ENCODE data around the gene WDR17. TPM values are rescaled to one million over a fixed set of nuclear protein-coding genes. Genes with fewer than 3 reads are reported as not detected.

The WDR17 gene
- total and polyA plus RNA-seq, 2 donors (not counting 1 experiment from before 2014, with no cell fraction given): 1.7 to 4.5 TPM

GRCh38 chr4:176139518-176139917, 73.9 kb downstream of the WDR17 start:
- Histone ChIP-seq H3K4me2 (ENCODE audit: extremely low read depth, insufficient read depth, low read length) (no peak overlapping the region), H4K20me1 (ENCODE audit: control insufficient read depth, extremely low read depth, insufficient read depth, low read length) (no peaks in the 10 kb centered on the region), H3K4me3 (replicated peaks in 1 of 4; ENCODE audit: control extremely low read depth in 1 of 4, insufficient read depth in 1 of 4, low read depth in 3 of 4, low read length in 4 of 4) (no peak overlapping the region), H2AFZ (ENCODE audit: low read length) (no peak overlapping the region), H3K79me2 (ENCODE audit: control insufficient read depth, insufficient read depth, low read length) (no peaks in the 10 kb centered on the region), H3K9me3 (ENCODE audit: control insufficient read depth, insufficient read depth, low read depth, low read length) (no peaks in the 10 kb centered on the region), H3K9ac (ENCODE audit: insufficient read depth, low read length) (no peak overlapping the region), H3K36me3 (ENCODE audit: control insufficient read depth, insufficient read depth, low read length) (no peaks in the 10 kb centered on the region), H3K27ac (ENCODE audit: insufficient read depth, low read length) (no peak overlapping the region), H3K4me1 (ENCODE audit: control insufficient read depth, extremely low read depth, insufficient read depth, low read length) (no peaks in the 10 kb centered on the region), H3K27me3 (ENCODE audit: control insufficient read depth, insufficient read depth, low read length) (no peaks in the 10 kb centered on the region)
- no peak for DNase-seq (ENCODE audit: low read depth in 2 of 2)
- TF ChIP-seq CTCF (conservative IDR thresholded peaks at IDR 0.05 in 1 of 2, IDR thresholded peaks at IDR 0.05 in 1 of 2; ENCODE audit: low read depth in 1 of 2, low read length in 2 of 2) (no peak), EZH2 (IDR thresholded peaks at IDR 0.05; ENCODE audit: low read length, missing control alignments) (no peak)

- Histone ChIP-seq H3K9me3 (ENCODE audit: control insufficient read depth, insufficient read depth, low read depth, low read length) (no peaks in the 10 kb centered on the region), H3K9ac (ENCODE audit: insufficient read depth, low read length) (no peak overlapping the region), H3K36me3 (ENCODE audit: control insufficient read depth, insufficient read depth, low read length) (no peaks in the 10 kb centered on the region), H3K79me2 (ENCODE audit: control insufficient read depth, insufficient read depth, low read length) (no peaks in the 10 kb centered on the region), H4K20me1 (ENCODE audit: control insufficient read depth, extremely low read depth, insufficient read depth, low read length) (no peaks in the 10 kb centered on the region), H3K4me1 (ENCODE audit: control insufficient read depth, extremely low read depth, insufficient read depth, low read length) (no peaks in the 10 kb centered on the region), H3K27me3 (ENCODE audit: control insufficient read depth, insufficient read depth, low read length) (no peaks in the 10 kb centered on the region), H3K4me3 (replicated peaks in 1 of 4; ENCODE audit: control extremely low read depth in 1 of 4, insufficient read depth in 1 of 4, low read depth in 3 of 4, low read length in 4 of 4) (no peak overlapping the region), H2AFZ (ENCODE audit: low read length) (no peak overlapping the region), H3K27ac (ENCODE audit: insufficient read depth, low read length) (no peak overlapping the region), H3K4me2 (ENCODE audit: extremely low read depth, insufficient read depth, low read length) (no peak overlapping the region)
- TF ChIP-seq EZH2 (IDR thresholded peaks at IDR 0.05; ENCODE audit: low read length, missing control alignments): no peak
- TF ChIP-seq CTCF (conservative IDR thresholded peaks at IDR 0.05 in 1 of 2, IDR thresholded peaks at IDR 0.05 in 1 of 2; ENCODE audit: low read depth in 1 of 2, low read length in 2 of 2): no peak
- DNase-seq (ENCODE audit: low read depth in 2 of 2): no peak
These were observed 76.6 kb downstream of the WDR17 start for GRCh38 chr4:176142253-176142652.

- Histone ChIP-seq H3K79me2 (ENCODE audit: control insufficient read depth, insufficient read depth, low read length) (no peaks in the 10 kb centered on the region), H3K4me3 (replicated peaks in 1 of 4; ENCODE audit: control extremely low read depth in 1 of 4, insufficient read depth in 1 of 4, low read depth in 3 of 4, low read length in 4 of 4) (no peak overlapping the region), H3K9ac (ENCODE audit: insufficient read depth, low read length) (no peak overlapping the region), H3K36me3 (ENCODE audit: control insufficient read depth, insufficient read depth, low read length) (no peaks in the 10 kb centered on the region), H3K27ac (ENCODE audit: insufficient read depth, low read length) (no peak overlapping the region), H3K4me2 (ENCODE audit: extremely low read depth, insufficient read depth, low read length) (no peak overlapping the region), H3K9me3 (ENCODE audit: control insufficient read depth, insufficient read depth, low read depth, low read length) (no peaks in the 10 kb centered on the region), H3K27me3 (ENCODE audit: control insufficient read depth, insufficient read depth, low read length) (no peaks in the 10 kb centered on the region), H3K4me1 (ENCODE audit: control insufficient read depth, extremely low read depth, insufficient read depth, low read length) (no peaks in the 10 kb centered on the region), H4K20me1 (ENCODE audit: control insufficient read depth, extremely low read depth, insufficient read depth, low read length) (no peaks in the 10 kb centered on the region), H2AFZ (ENCODE audit: low read length) (no peak overlapping the region)
- TF ChIP-seq CTCF (conservative IDR thresholded peaks at IDR 0.05 in 1 of 2, IDR thresholded peaks at IDR 0.05 in 1 of 2; ENCODE audit: low read depth in 1 of 2, low read length in 2 of 2) (no peak), EZH2 (IDR thresholded peaks at IDR 0.05; ENCODE audit: low read length, missing control alignments) (no peak)
- DNase-seq (ENCODE audit: low read depth in 2 of 2): peak; percentile 12 to 53
These were observed 84.2 kb downstream of the WDR17 start for GRCh38 chr4:176149680-176150355.
